HG03378 (cell line): Measurements from ENCODE around the gene FAM110A.
"Not testable (repeated sequence)": the region's sequence is repeated elsewhere in the genome, so short reads cannot be mapped to it uniquely, and the experiment has no call there.

ENCODE experiments used
- ATAC-seq: cut with Tn5 transposase; IDR thresholded peaks from one replicate; pipeline ENCODE4 v1.9.1; 2021; ENCODE audit warnings: mild to moderate bottlenecking, moderate library complexity; ENCODE audit not compliant: unreplicated experiment

The FAM110A gene

GRCh38 chr20:822651-823573 is 10.6 kb upstream of the FAM110A start:
- ATAC-seq, result no peak

DNA sequence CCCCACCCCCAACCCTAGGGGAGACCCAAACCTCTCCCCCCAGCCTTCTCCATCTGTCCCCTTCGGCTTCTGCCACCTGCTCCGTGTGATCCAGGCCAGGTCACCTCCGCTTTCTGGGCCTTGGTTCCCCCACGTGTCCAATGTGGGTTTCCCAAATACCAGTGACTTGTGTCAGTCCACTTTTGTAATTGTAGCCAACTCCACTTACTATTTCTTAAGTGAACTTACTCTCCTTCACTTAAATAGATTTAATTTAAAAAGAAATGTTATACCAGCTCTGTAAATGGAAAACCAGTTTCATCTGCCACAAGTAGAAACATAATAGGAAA is 10.0 kb upstream of the FAM110A start:
- ATAC-seq, result no peak

DNA sequence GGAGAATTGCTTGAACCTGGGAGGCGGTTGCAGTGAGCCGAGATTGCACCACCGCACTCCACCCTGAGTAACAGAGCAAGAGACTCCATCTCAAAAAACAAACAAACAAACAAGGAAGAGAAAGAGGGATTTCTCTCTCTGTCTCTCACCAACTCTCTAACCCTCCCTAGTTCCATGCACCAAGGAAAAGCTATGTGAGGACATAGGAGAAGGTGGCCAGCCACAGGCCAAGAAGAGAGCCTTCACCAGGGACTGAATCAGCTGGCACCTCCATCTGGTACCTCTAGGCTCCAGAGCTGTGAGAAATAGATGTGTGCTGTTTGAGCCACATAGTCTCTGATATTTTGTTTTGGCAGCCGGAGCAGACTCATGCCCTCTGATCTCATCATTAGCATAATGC is 9.0 kb upstream of the FAM110A start:
- ATAC-seq, result no peak

GRCh38 chr20:824916-825315 is 8.6 kb upstream of the FAM110A start:
- ATAC-seq, result no peak

- ATAC-seq, result no peak
Measured at GRCh38 chr20:825710-826421, 7.6 kb upstream of the FAM110A start.

GRCh38 chr20:826695-827323 is 6.7 kb upstream of the FAM110A start:
- ATAC-seq, result no peak

DNA sequence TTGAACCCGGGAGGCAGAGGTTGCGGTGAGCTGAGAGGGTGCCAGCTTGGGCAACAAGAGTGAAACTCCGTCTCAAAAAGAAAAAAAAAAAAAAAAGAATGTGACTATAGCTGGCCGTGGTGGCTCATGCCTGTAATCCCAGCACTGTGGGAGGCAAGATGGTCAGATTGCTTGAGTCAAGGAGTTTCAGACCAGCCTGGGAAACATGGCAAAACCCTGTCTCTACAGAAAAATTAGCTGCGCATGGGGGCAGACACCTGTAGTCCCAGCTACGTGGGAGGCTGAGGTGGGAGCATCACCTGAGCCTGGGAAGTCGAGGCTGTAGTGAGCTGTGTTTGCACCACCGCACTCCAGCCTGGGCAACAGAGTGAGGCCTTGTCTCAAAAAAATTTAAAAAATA is 5.5 kb upstream of the FAM110A start:
- not testable (repeated sequence) for ATAC-seq

DNA sequence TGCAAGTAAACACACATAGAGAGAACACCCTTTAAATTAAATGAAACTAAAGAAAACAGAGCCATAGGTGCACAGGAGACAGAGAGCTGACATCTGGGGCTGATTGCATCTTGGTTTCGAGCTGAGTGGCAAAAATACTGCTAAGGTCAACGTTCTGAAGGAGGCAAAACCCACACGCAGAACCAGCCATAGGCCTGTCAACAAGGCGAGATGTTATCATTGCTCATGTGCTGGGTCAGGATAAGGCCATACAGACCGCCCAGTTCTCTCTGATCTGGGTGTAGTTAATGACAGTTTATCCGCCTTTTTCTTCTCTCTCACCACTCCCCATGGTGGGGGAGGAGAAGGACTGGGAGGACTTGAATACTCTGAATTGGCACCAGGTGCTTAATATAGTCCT is 4.5 kb upstream of the FAM110A start:
- no peak for ATAC-seq

DNA sequence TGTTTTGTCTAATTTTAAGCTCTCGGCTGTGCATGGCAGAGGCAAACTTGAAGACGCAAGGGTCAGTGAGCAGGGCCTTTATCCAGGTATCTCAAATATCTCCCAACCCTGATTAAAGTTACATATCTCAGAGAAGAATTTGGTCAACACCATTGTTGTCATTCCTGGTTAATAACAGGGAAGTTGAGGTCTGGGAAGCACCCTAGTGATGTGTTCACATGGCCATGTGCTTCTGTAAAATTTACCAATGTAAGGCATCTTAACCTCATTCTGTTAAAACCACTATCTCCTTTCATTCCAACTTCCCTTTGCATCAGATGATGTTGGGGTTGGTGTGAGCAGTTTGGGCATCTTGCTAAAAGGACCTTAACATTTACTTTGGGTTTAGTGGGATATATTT is 4.0 kb upstream of the FAM110A start:
- no peak for ATAC-seq

DNA sequence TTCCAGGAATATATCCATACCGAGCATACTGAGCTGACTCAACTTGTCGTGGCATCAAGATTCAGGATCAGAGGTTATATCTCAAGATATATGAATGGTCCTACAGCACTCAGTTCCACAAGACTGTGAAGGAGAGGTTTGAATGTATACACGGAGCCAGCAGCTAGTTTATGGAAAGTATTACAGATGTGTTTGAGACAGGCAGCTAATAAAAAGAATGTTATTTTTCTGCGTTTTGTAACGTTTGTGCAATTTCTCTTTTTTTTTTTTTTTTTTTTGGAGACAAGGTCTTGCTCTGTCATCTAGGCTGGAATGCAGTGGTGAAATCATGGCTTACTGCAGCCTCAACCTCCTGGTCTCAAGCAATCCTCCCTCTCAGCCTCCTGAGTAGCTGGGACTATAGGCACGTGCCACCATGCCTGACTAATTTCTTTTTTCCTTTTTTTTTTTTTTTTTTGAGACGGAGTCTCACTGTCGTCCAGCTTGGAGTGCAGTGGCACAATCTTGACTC is 3.4 kb upstream of the FAM110A start:
- ATAC-seq, result no peak

GRCh38 chr20:831251-831650 is 2.3 kb upstream of the FAM110A start:
- ATAC-seq, result no peak

- no peak for ATAC-seq
Measured at GRCh38 chr20:831956-832355, 1.6 kb upstream of the FAM110A start.

DNA sequence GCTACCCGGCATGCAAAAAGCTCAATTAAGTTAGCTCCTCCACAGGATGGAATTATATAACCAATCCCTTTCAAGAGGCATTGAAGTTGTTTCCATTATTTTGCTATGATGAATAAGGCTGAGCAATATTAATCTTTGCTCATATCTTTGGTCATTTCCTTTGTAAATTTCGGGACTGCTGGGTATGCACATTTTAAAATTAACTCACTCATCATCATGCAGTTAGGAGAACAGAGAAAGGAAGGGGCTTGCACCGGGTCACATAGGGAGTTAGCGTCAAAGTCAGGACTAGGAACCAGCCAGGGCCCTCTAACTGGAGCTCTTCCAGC is 430 bp upstream of the FAM110A start:
- peak; percentile 32 for ATAC-seq

DNA sequence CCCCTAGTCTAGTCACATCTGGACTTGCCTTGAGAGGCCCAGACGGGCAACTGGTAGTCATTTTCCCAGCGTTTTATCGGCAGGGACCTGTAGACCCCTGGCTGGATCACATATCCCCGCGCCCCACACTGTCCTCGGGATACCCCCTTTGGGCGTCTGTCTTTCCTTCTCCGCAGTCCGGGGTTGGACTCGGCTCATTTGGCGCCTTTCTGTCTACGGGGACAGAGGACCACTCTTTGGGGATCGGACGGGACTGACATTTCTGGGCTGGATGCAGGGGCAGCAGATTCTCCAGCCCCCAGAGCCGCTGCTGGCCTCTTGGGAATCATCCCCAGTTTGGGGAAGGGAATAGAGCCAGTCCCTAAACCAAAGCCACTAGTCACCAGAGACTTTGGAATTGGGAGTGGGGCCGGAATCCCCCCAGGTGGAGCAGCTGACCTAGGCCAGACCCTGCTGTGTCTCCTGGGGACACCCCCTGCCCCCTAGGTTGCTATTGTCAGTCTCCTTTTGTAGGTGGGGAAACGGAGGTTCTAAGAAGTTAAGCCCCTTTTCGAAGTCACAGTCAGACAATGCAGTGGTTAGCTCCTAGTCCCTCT is 734 bp downstream of the FAM110A start:
- no peak for ATAC-seq

- ATAC-seq, result no peak
Measured at GRCh38 chr20:835608-836045, 2.1 kb downstream of the FAM110A start.

GRCh38 chr20:836190-836589 is 2.7 kb downstream of the FAM110A start:
- no peak for ATAC-seq

DNA sequence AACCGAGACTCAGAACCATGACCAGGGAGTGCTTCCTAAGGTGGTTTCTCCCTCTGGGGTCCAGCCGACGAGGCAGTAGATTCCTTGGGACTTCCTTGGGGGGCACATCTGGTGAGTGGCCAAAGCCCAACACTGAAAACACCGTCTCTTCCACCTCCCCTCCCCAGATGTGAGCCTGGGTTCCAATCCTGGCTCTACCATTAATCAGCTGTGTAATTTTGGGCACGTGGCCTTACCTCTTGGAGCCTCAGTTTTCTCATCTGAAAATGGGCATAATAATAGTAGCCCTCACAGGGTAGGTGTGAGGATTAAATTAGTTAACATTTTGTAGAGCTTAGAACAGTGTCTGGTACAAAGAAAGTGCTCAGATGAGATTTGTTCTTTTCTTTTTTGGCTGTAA is 5.5 kb downstream of the FAM110A start:
- ATAC-seq, result no peak

- no peak for ATAC-seq
Measured at GRCh38 chr20:839626-840025, 6.1 kb downstream of the FAM110A start.

DNA sequence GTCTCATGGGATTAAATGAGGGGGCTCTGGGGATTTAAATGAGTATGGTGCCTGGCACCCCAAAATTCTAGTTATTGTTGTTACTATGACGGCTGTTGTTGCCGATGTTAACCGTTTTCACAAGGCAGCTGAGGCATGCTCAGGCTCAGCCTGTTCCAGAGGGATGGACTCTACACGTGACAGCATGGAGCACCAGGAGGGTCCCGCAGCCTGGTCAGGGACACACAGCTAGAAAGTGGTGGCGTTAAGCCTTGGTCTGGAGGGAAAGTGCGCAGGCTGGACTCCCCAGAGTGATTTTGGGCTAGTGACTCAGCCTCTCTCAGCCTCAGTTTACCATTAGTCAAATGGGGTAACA is 7.0 kb downstream of the FAM110A start:
- no peak for ATAC-seq

DNA sequence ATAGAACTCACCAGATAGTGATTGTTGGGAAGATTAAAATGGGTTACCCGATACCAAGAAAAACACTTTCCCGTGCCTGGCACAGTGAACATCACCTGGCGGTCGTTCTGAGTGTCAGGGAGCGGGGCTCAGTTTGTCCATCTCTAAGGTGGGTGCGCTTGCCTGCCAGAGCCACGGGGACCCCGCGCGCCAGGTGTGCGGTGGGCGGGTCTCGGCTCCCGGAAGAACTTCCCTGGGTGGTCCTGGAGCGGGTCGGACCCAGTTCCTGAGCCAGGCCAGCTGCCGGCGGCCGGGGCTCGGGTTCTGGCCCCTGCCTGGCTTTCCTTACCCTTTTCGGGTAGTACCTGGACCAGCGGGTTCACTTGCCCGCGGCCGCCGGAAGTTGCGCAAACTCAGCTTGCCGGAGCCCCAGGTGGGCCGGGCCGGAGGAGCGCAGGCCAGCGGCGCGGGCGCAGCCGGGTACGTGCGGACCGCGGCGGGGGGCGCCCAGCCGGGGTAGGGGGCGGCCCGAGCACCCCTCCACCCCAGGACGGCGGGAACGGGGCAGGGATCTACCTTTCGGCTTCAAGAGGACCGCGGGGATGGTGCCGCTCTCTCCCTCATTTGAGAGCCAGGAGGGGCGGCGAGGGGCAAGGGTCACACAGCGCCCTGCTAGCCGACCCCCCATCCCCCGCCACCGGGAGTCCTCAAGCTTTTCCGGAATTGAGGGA is 7.5 kb downstream of the FAM110A start:
- ATAC-seq, result no peak
